Suprapubic skin (tissue), 4 donors: ENCODE results near the gene CYREN. TPM values are rescaled to one million over a fixed set of nuclear protein-coding genes. Genes with fewer than 3 reads are reported as not detected.
A peak's percentile ranks its signal among the peaks of the same experiment; 100 is the strongest.
"Not testable (repeated sequence)": the region's sequence is repeated elsewhere in the genome, so short reads cannot be mapped to it uniquely, and the experiment has no call there.

Experiments used
- DNase-seq, 2 donors: peaks; one replicate each; pipeline ENCODE4 v3.0.0-alpha.2; 2019; ENCODE audit warnings: low spot score in 2 of 2
- H3K27ac ChIP-seq: fragments of 200-600 bp; sonication (generic); one replicate; pipeline ENCODE4 v1.5.1; 2019
- H3K27me3 ChIP-seq: fragments of 200-600 bp; sonication (generic); one replicate; pipeline ENCODE4 v1.5.1; 2019
- H3K36me3 ChIP-seq: fragments of 200-600 bp; sonication (generic); one replicate; pipeline ENCODE4 v1.5.1; 2019
- H3K4me1 ChIP-seq: fragments of 200-600 bp; sonication (generic); one replicate; pipeline ENCODE4 v1.5.1; 2019
- H3K4me3 ChIP-seq: fragments of 200-600 bp; sonication (generic); one replicate; pipeline ENCODE4 v1.5.1; 2019; ENCODE audit warnings: mild to moderate bottlenecking
- H3K9me3 ChIP-seq: fragments of 200-600 bp; sonication (generic); one replicate; pipeline ENCODE4 v1.5.1; 2019
- CTCF ChIP-seq, 2 donors: fragments of 200-600 bp in 1 of 2; fragments of 450-650 bp in 1 of 2; sonication (generic) in 1 of 2; IDR thresholded peaks; one replicate each; pipeline ENCODE4 v1.5.1; 2016 to 2019; ENCODE audit warnings: antibody characterized with exemption in 2 of 2, mild to moderate bottlenecking in 1 of 2, moderate library complexity in 1 of 2
- EP300 ChIP-seq: sonication (generic); formaldehyde crosslinking; IDR thresholded peaks from one replicate; pipeline ENCODE4 v1.6.1; 2017; ENCODE audit warnings: antibody characterized with exemption
- POLR2A ChIP-seq, 2 donors: fragments of 450-650 bp; IDR thresholded peaks; one replicate each; pipeline ENCODE4 v1.6.1; 2017; ENCODE audit warnings: antibody characterized with exemption in 2 of 2, mild to moderate bottlenecking in 2 of 2, moderate library complexity in 2 of 2
- POLR2AphosphoS5 ChIP-seq, 3 donors: sonication (generic); formaldehyde crosslinking; IDR thresholded peaks; one replicate each; pipeline ENCODE4 v1.6.1; 2017; ENCODE audit warnings: antibody characterized with exemption in 3 of 3
- WGBS: methylation state at CpG from one replicate; pipeline ENCODE4 v1.1.5; 2018; 5-methylcytosine and 5-hydroxymethylcytosine counted together
- total RNA-seq, 4 donors: library from RNA; depleted of rRNA; stranded (reverse); fragments of >200 nt; gene quantifications; one replicate each; pipeline ENCODE4 v1.1.0, GENCODE V29; 2016

Gene CYREN
- total RNA-seq, 4 donors from 2014 or later, result 25.2 to 40.0 (median 32.4) TPM

- WGBS, result 61% methylated on average over 2 of the region's 2 CpGs
- H3K27ac ChIP-seq, result no peak overlapping the region
- no peak for TF ChIP-seq CTCF (IDR thresholded peaks at IDR 0.05)
- TF ChIP-seq POLR2AphosphoS5 (IDR thresholded peaks at IDR 0.05), result no peak
- TF ChIP-seq POLR2A (IDR thresholded peaks at IDR 0.05), result no peak
- no peak for TF ChIP-seq EP300
- H3K4me3 ChIP-seq, result no peak overlapping the region
- peaks cover 23% of the 10 kb centered on the region for H3K4me1 ChIP-seq
- no peaks in the 10 kb centered on the region for H3K36me3 ChIP-seq
- no peaks in the 10 kb centered on the region for H3K9me3 ChIP-seq
- DNase-seq, result no peak
- no peaks in the 10 kb centered on the region for H3K27me3 ChIP-seq
These were observed 43.3 kb upstream of the CYREN start for GRCh38 chr7:135213831-135214230.

GRCh38 chr7:135211946-135212685 is 41.6 kb upstream of the CYREN start:
- Histone ChIP-seq H3K4me3 (peak overlapping the region; percentile 68), H3K27ac (peak overlapping the region; percentile 75), H3K4me1 (peaks cover 30% of the 10 kb centered on the region)
- H3K27me3 ChIP-seq, H3K9me3 ChIP-seq, H3K36me3 ChIP-seq, DNase-seq: not testable (repeated sequence)
- WGBS, result 44% methylated on average over 30 of the region's 30 CpGs

GRCh38 chr7:135211179-135211945 is 40.9 kb upstream of the CYREN start, which contains the start of gene WDR91:
Gene WDR91, minus strand, starts transcription at chr7:135211526. Its CDS starts 24 bp downstream, at chr7:135211502.
- DNase-seq, result peak; percentile 96 to 97
- TF ChIP-seq POLR2A (IDR thresholded peaks at IDR 0.05) (peak; percentile 50 to 60), CTCF (IDR thresholded peaks at IDR 0.05) (no peak), POLR2AphosphoS5 (IDR thresholded peaks at IDR 0.05) (peak in 2 of 3 donors; percentile 26 to 42)
- 0% methylated on average over 15 of the region's 82 CpGs for WGBS
- Histone ChIP-seq H3K4me3 (peak within 1 kb of the TSS; percentile 68), H3K9me3 (no peaks in the 10 kb centered on the region), H3K4me1 (peaks cover 30% of the 10 kb centered on the region), H3K27me3 (no peaks in the 10 kb centered on the region), H3K36me3 (peaks cover 12% of the 10 kb centered on the region), H3K27ac (peak within 1 kb of the TSS; percentile 75)

- H3K4me1 ChIP-seq, result peaks cover 30% of the 10 kb centered on the region
- WGBS, result 0% methylated on average over 10 of the region's 13 CpGs
- no peak for TF ChIP-seq POLR2AphosphoS5 (IDR thresholded peaks at IDR 0.05)
- TF ChIP-seq POLR2A (IDR thresholded peaks at IDR 0.05), result no peak
- no peak for TF ChIP-seq CTCF (IDR thresholded peaks at IDR 0.05)
- no peak for TF ChIP-seq EP300
- no peak for DNase-seq
- H3K4me3 ChIP-seq, result peak overlapping the region; percentile 68
- no peaks in the 10 kb centered on the region for H3K9me3 ChIP-seq
- peak overlapping the region; percentile 75 for H3K27ac ChIP-seq
- H3K36me3 ChIP-seq, result peaks cover 15% of the 10 kb centered on the region
- no peaks in the 10 kb centered on the region for H3K27me3 ChIP-seq
These were observed 40.3 kb upstream of the CYREN start for GRCh38 chr7:135210888-135211178.

GRCh38 chr7:135209225-135209834 is 38.8 kb upstream of the CYREN start:
- no peak for DNase-seq
- Histone ChIP-seq H3K27ac (no peak overlapping the region), H3K4me1 (peaks cover 34% of the 10 kb centered on the region), H3K27me3 (no peaks in the 10 kb centered on the region), H3K36me3 (peaks cover 27% of the 10 kb centered on the region), H3K4me3 (no peak overlapping the region), H3K9me3 (no peaks in the 10 kb centered on the region)
- 81% methylated on average over 7 of the region's 7 CpGs for WGBS
- no peak for TF ChIP-seq POLR2AphosphoS5 (IDR thresholded peaks at IDR 0.05)
- no peak for TF ChIP-seq CTCF (IDR thresholded peaks at IDR 0.05)
- TF ChIP-seq POLR2A (IDR thresholded peaks at IDR 0.05), result no peak
- no peak for TF ChIP-seq EP300
